ENCODE measurements around the gene CT45A10. TPM values are rescaled to one million over a fixed set of nuclear protein-coding genes. Genes with fewer than 3 reads are reported as not detected.

CT45A10 gene, protein sequence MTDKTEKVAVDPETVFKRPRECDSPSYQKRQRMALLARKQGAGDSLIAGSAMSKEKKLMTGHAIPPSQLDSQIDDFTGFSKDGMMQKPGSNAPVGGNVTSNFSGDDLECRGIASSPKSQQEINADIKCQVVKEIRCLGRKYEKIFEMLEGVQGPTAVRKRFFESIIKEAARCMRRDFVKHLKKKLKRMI
- not detected for polyA plus RNA-seq (2012; ENCODE audit: insufficient read length, low read depth)

DNA sequence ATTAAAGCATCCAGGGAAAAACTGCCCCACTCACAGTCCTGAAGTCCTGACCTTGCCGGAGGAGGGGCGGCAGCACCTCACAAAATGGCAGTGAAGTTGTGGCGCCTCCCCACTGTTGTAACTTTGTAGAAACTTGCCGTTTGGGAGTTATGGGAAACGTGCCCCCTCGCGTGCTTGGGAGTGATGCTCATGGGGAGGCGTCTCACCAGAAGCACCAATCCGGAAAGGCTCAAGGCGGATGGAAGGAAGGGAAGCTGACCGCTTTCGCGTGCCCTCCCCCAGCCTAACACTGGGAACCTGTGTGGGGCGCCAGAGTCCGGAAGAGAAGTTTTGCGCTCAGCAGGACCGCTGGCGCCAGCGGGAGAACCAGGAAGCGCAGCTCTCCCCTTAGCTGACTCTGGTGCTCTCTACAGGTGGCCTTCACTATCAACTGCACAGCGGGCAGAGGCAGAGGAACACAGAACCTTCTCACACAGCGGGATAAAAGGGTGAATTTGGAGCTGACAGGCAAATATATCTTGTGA is at the start of gene CT45A10, which contains the start of gene SAGE1:
Gene CT45A10, minus strand, starts transcription at position 151 of the 524 bp plus-strand sequence. CDS start 8,100 bp downstream, outside the sequence.
Gene SAGE1, plus strand, starts transcription at position 423 of the 524 bp plus-strand sequence. CDS start 2,527 bp downstream, outside the sequence.
- TF ChIP-seq SIN3A (IDR thresholded peaks at IDR 0.05; ENCODE audit: borderline replicate concordance, insufficient read depth, low read length) (no peak), POLR2AphosphoS5 (IDR thresholded peaks at IDR 0.05; ENCODE audit: low read depth, low read length) (no peak), FOXP2 (optimal IDR thresholded peaks at IDR 0.05; ENCODE audit: borderline replicate concordance, extremely low read depth, extremely low read length, insufficient read depth) (no peak), TAF1 (IDR thresholded peaks at IDR 0.05; ENCODE audit: borderline replicate concordance, insufficient read depth, low read length) (no peak)
- TF ChIP-seq, protein P1, sequence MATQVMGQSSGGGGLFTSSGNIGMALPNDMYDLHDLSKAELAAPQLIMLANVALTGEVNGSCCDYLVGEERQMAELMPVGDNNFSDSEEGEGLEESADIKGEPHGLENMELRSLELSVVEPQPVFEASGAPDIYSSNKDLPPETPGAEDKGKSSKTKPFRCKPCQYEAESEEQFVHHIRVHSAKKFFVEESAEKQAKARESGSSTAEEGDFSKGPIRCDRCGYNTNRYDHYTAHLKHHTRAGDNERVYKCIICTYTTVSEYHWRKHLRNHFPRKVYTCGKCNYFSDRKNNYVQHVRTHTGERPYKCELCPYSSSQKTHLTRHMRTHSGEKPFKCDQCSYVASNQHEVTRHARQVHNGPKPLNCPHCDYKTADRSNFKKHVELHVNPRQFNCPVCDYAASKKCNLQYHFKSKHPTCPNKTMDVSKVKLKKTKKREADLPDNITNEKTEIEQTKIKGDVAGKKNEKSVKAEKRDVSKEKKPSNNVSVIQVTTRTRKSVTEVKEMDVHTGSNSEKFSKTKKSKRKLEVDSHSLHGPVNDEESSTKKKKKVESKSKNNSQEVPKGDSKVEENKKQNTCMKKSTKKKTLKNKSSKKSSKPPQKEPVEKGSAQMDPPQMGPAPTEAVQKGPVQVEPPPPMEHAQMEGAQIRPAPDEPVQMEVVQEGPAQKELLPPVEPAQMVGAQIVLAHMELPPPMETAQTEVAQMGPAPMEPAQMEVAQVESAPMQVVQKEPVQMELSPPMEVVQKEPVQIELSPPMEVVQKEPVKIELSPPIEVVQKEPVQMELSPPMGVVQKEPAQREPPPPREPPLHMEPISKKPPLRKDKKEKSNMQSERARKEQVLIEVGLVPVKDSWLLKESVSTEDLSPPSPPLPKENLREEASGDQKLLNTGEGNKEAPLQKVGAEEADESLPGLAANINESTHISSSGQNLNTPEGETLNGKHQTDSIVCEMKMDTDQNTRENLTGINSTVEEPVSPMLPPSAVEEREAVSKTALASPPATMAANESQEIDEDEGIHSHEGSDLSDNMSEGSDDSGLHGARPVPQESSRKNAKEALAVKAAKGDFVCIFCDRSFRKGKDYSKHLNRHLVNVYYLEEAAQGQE (IDR thresholded peaks at IDR 0.05; ENCODE audit: insufficient read depth in 1 of 2, low read depth in 2 of 2, low read length in 2 of 2) = no peak

DNA sequence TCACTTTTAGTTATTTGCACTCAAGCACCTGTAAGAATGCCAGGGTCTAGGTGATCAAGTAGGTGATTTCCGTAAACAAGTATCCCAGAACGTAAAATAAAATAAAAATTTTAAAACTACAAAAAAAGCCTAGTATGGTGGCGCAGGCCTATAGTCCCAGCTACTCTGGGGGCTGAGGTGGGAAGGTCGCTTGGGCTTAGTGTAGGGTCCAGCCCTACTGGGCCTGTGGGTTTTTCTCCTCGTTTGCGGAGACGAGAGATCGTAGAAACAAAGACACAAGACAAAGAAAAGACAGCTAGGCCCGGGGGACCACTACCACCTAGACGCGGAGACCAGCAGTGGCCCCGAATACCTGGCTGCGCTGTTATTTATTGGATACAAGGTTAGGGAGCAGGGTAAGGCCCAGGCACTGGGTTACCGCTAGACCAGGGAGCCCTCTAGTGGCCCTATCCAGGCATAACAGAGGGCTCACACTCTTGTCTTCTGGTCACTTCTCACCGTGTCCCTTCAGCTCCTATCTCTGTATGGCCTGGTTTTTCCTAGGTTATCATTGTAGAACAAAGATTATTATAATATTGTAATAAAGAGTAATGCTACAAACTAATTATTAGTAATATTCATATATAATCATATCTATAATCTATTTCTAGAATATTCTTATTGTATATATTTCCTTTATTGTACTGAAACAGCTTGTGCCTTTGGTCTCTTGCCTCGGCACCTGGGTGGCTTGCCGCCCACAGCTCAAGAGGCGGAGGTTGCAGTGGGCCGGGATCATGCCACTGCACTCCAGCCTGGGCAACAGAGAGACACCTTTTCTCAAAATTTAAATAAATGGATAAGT is 38.6 kb upstream of the CT45A10 start:
- TF ChIP-seq TAF1 (IDR thresholded peaks at IDR 0.05; ENCODE audit: borderline replicate concordance, insufficient read depth, low read length) = no peak
- no peak for TF ChIP-seq POLR2AphosphoS5 (IDR thresholded peaks at IDR 0.05; ENCODE audit: low read depth, low read length)
- TF ChIP-seq SIN3A (IDR thresholded peaks at IDR 0.05; ENCODE audit: borderline replicate concordance, insufficient read depth, low read length) = no peak
- TF ChIP-seq FOXP2 (optimal IDR thresholded peaks at IDR 0.05; ENCODE audit: borderline replicate concordance, extremely low read depth, extremely low read length, insufficient read depth) = no peak
- TF ChIP-seq, protein P1 (IDR thresholded peaks at IDR 0.05; ENCODE audit: insufficient read depth in 1 of 2, low read depth in 2 of 2, low read length in 2 of 2) = no peak

DNA sequence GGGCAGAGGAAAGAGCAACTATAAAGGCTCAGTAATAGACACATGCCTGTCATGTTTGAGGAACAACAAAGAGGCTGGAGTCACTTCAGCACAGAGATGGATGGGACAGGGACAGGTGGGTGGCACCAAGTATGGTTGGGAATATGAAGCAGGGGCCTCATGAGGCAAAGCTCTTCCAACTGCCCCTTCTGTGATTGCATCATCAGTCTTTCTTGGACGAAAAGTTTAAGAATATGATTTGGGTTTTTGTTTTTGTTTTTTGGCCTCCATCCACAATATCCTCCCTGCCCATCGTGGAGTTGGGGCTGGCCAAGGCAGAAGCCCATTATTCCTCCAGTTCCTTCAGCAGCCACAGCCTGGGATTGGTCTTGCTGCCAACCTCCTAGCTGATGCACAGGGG is 34.7 kb upstream of the CT45A10 start:
- TF ChIP-seq, protein P1 (IDR thresholded peaks at IDR 0.05; ENCODE audit: insufficient read depth in 1 of 2, low read depth in 2 of 2, low read length in 2 of 2) = no peak
- TF ChIP-seq POLR2AphosphoS5 (IDR thresholded peaks at IDR 0.05; ENCODE audit: low read depth, low read length) = no peak
- TF ChIP-seq FOXP2 (optimal IDR thresholded peaks at IDR 0.05; ENCODE audit: borderline replicate concordance, extremely low read depth, extremely low read length, insufficient read depth) = no peak
- TF ChIP-seq SIN3A (IDR thresholded peaks at IDR 0.05; ENCODE audit: borderline replicate concordance, insufficient read depth, low read length) = no peak
- no peak for TF ChIP-seq TAF1 (IDR thresholded peaks at IDR 0.05; ENCODE audit: borderline replicate concordance, insufficient read depth, low read length)

DNA sequence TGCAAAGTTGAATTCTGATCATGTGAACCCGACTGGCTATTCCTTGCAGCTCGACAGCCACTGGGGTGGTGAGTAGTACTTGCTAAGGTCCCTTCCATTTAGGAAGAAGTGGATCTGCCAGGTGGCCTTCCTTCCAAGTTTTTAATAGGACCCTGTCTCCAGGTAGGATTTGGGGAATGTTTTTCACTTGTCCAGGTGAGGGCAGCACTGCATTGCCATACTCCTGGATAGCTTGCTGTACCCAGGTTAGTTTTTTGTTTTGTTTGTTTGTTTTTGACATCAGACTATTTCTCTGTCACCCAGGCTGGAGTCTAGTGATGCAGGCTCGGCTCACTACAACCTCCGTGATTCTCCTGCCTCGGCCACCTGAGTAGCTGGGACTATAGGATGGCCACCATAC is 30.1 kb upstream of the CT45A10 start:
- TF ChIP-seq, protein P1 (IDR thresholded peaks at IDR 0.05; ENCODE audit: insufficient read depth in 1 of 2, low read depth in 2 of 2, low read length in 2 of 2) = no peak
- no peak for TF ChIP-seq FOXP2 (optimal IDR thresholded peaks at IDR 0.05; ENCODE audit: borderline replicate concordance, extremely low read depth, extremely low read length, insufficient read depth)
- TF ChIP-seq POLR2AphosphoS5 (IDR thresholded peaks at IDR 0.05; ENCODE audit: low read depth, low read length) = no peak
- TF ChIP-seq SIN3A (IDR thresholded peaks at IDR 0.05; ENCODE audit: borderline replicate concordance, insufficient read depth, low read length) = no peak
- TF ChIP-seq TAF1 (IDR thresholded peaks at IDR 0.05; ENCODE audit: borderline replicate concordance, insufficient read depth, low read length) = no peak
